Measurements from ENCODE around the gene RABGAP1L.
"Not testable (repeated sequence)": the region's sequence is repeated elsewhere in the genome, so short reads cannot be mapped to it uniquely, and the experiment has no call there.

RABGAP1L gene

GRCh38 chr1:174550296-174550695 is 391.0 kb downstream of the RABGAP1L start:
- no peak overlapping the region for H3K4me3 ChIP-seq (ENCODE audit: low read depth, low read length)
- no peak for TF ChIP-seq CTCF (IDR thresholded peaks at IDR 0.05; ENCODE audit: low read depth, low read length)

- TF ChIP-seq CTCF (IDR thresholded peaks at IDR 0.05; ENCODE audit: low read depth, low read length), result no peak
- H3K4me3 ChIP-seq (ENCODE audit: low read depth, low read length), result no peak overlapping the region
Measured at GRCh38 chr1:174556392-174556791, 397.1 kb downstream of the RABGAP1L start.

GRCh38 chr1:174568551-174568950 is 409.2 kb downstream of the RABGAP1L start:
- no peak overlapping the region for H3K4me3 ChIP-seq (ENCODE audit: low read depth, low read length)
- TF ChIP-seq CTCF (IDR thresholded peaks at IDR 0.05; ENCODE audit: low read depth, low read length), result no peak

- TF ChIP-seq CTCF (IDR thresholded peaks at IDR 0.05; ENCODE audit: low read depth, low read length), result no peak
- H3K4me3 ChIP-seq (ENCODE audit: low read depth, low read length), result no peak overlapping the region
Measured at GRCh38 chr1:174569240-174569639, 409.9 kb downstream of the RABGAP1L start.

- no peak overlapping the region for H3K4me3 ChIP-seq (ENCODE audit: low read depth, low read length)
- no peak for TF ChIP-seq CTCF (IDR thresholded peaks at IDR 0.05; ENCODE audit: low read depth, low read length)
Measured at GRCh38 chr1:174572771-174573170, 413.5 kb downstream of the RABGAP1L start.

GRCh38 chr1:174576120-174576519 is 416.8 kb downstream of the RABGAP1L start:
- H3K4me3 ChIP-seq (ENCODE audit: low read depth, low read length), result not testable (repeated sequence)

GRCh38 chr1:174577681-174578080 is 418.4 kb downstream of the RABGAP1L start:
- TF ChIP-seq CTCF (IDR thresholded peaks at IDR 0.05; ENCODE audit: low read depth, low read length), result no peak
- no peak overlapping the region for H3K4me3 ChIP-seq (ENCODE audit: low read depth, low read length)

GRCh38 chr1:174580801-174581200 is 421.5 kb downstream of the RABGAP1L start:
- TF ChIP-seq CTCF (IDR thresholded peaks at IDR 0.05; ENCODE audit: low read depth, low read length), result no peak
- no peak overlapping the region for H3K4me3 ChIP-seq (ENCODE audit: low read depth, low read length)

All from WI38 (cell line).